BJ (cell line): ENCODE measurements around the gene C12orf42. TPM values are rescaled to one million over a fixed set of nuclear protein-coding genes. Genes with fewer than 3 reads are reported as not detected.

ENCODE experiments used
- CTCF ChIA-PET: fragments of 350-600 bp; formaldehyde crosslinking; extraction: SDS; loops from one replicate; lab custom pipeline; 2021; ENCODE audit warnings: antibody characterized with exemption, inconsistent platforms; lab: Yijun Ruan, JAX
- POLR2A ChIA-PET: fragments of 300-600 bp; sonication (Branson Sonifier 250); formaldehyde crosslinking; extraction: SDS; loops from one replicate; lab custom pipeline; 2021; ENCODE audit warnings: antibody characterized with exemption; lab: Charles Lee
- DNase-seq: peaks from one replicate; pipeline ENCODE4 v3.0.0-alpha.2; 2011; ENCODE audit warnings: low read depth
- H3K27me3 ChIP-seq: 2 replicates; pipeline ENCODE4 v1.6.0; 2011; ENCODE audit warnings: low read length; ENCODE audit not compliant: control insufficient read depth, insufficient read depth
- H3K36me3 ChIP-seq: 2 replicates; pipeline ENCODE4 v1.5.1; 2011; ENCODE audit warnings: low read length; ENCODE audit not compliant: control insufficient read depth, insufficient read depth
- H3K4me3 ChIP-seq: 2 replicates; pipeline ENCODE4 v1.5.1; 2011; ENCODE audit warnings: low read depth, mild to moderate bottlenecking, control low read depth, low read length
- polyA plus RNA-seq: library from polyadenylated mRNA; depleted of rRNA; stranded (reverse); fragments of >200 nt; gene quantifications from 2 replicates; pipeline ENCODE4 v1.2.3, GENCODE V29; 2011
- TF ChIP-seq, protein P1 (sequence below): IDR thresholded peaks from 2 replicates; pipeline ENCODE4 v1.5.1; 2011; ENCODE audit warnings: low read depth, mild to moderate bottlenecking, control low read depth, inconsistent platforms, low read length, moderate library complexity; ENCODE audit not compliant: insufficient read depth

The C12orf42 gene
- polyA plus RNA-seq, 1 experiment, result not detected

DNA sequence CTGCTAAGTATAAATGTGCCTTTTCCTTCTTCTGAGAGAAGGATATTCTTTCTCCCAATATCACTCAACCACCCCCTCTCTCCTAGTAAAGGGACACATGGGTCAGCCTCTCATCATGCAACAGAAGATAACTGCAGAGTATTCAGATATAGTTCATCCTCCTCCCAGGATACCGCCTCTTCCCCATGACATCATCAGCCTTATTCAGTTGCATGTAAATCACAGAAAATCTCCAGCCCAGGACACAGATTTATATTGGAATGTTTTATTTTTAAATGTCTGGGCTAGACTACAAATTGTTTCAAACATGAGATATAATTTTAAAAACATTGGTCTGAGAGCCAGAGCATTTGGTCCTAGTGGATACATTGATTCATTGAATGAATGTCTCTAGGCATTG lies 178.5 kb downstream of the C12orf42 start:
- ChIA-PET POLR2A (no interaction called here), CTCF (no interaction called here)
- Histone ChIP-seq H3K4me3 (no peak overlapping the region), H3K27me3 (no peaks in the 10 kb centered on the region), H3K36me3 (no peaks in the 10 kb centered on the region)
- DNase-seq, result no peak
- TF ChIP-seq, protein P1, sequence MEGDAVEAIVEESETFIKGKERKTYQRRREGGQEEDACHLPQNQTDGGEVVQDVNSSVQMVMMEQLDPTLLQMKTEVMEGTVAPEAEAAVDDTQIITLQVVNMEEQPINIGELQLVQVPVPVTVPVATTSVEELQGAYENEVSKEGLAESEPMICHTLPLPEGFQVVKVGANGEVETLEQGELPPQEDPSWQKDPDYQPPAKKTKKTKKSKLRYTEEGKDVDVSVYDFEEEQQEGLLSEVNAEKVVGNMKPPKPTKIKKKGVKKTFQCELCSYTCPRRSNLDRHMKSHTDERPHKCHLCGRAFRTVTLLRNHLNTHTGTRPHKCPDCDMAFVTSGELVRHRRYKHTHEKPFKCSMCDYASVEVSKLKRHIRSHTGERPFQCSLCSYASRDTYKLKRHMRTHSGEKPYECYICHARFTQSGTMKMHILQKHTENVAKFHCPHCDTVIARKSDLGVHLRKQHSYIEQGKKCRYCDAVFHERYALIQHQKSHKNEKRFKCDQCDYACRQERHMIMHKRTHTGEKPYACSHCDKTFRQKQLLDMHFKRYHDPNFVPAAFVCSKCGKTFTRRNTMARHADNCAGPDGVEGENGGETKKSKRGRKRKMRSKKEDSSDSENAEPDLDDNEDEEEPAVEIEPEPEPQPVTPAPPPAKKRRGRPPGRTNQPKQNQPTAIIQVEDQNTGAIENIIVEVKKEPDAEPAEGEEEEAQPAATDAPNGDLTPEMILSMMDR, result no peak

DNA sequence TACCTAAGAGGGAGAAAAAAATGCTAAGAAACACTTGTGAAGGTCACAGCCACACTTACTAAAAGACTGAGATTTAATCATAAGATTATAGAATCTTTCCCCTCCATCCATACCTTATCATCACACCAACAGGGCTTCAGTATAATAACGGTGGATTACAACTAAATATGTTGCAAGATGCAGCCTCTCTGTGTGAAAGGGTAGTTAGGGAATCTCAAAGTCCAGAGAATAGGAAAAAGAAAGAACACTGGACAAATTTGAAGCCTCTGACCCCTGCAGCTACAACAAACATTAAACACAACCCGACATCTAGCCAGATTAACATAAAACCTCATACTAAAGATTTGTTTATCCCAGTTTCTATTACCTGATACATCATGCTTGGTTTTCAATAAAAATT lies 181.0 kb downstream of the C12orf42 start:
- Histone ChIP-seq H3K27me3 (no peaks in the 10 kb centered on the region), H3K36me3 (no peaks in the 10 kb centered on the region), H3K4me3 (no peak overlapping the region)
- no peak for DNase-seq
- POLR2A ChIA-PET, result no interaction called here
- CTCF ChIA-PET, result no interaction called here
- TF ChIP-seq, protein P1, result no peak

DNA sequence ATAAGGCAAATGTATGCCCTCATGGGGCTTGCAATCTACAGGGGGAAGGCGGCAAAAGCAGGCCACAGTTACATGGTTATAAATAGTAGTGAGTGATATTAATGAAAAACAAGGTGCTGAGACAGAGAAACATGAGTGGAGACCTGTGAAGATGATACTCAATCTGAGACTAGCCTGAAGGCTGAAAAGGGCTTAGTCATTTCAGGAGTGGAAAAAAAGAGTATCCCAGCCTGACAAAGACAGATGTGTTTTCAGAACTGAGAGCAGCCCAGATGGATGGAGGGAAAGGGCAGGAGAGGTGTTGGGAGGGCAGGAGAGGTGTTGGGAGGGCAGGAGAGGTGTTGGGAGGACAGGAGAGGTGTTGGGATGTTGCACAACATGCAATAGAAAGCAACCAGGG lies 181.9 kb downstream of the C12orf42 start:
- Histone ChIP-seq H3K27me3 (no peaks in the 10 kb centered on the region), H3K36me3 (no peaks in the 10 kb centered on the region), H3K4me3 (no peak overlapping the region)
- ChIA-PET CTCF (no interaction called here), POLR2A (no interaction called here)
- no peak for DNase-seq
- TF ChIP-seq, protein P1, result no peak

DNA sequence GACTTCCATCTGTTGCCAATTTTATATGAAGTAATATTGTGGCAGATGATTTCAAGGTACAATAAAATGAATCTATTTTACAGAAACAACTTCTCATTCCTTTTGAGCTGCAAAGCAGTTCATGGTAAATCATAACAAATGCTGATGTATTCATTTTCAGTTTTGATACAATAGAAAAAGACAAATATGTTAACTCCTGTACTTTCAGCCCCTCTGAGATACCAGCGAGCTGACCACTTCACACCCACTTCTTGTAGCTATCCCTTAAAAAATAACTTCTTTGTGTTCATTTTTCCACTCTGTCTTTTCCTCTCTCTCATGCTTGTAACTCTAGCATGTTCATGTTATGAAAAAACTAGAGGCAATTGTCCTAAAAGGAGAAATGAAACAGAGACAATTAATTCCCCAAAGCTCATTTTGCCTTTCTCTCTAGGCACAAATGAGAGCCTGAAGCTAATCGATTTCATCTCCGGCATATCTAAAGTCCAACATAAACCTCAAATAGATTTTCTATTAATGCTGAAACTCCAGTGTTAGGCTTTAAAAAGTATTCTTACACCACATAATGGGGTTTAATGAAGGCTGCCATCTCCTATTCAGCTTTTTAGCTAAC lies 182.9 kb downstream of the C12orf42 start:
- no peaks in the 10 kb centered on the region for H3K27me3 ChIP-seq
- TF ChIP-seq, protein P1, result no peak
- ChIA-PET CTCF (no interaction called here), POLR2A (no interaction called here)
- no peak overlapping the region for H3K4me3 ChIP-seq
- no peaks in the 10 kb centered on the region for H3K36me3 ChIP-seq
- DNase-seq, result no peak

DNA sequence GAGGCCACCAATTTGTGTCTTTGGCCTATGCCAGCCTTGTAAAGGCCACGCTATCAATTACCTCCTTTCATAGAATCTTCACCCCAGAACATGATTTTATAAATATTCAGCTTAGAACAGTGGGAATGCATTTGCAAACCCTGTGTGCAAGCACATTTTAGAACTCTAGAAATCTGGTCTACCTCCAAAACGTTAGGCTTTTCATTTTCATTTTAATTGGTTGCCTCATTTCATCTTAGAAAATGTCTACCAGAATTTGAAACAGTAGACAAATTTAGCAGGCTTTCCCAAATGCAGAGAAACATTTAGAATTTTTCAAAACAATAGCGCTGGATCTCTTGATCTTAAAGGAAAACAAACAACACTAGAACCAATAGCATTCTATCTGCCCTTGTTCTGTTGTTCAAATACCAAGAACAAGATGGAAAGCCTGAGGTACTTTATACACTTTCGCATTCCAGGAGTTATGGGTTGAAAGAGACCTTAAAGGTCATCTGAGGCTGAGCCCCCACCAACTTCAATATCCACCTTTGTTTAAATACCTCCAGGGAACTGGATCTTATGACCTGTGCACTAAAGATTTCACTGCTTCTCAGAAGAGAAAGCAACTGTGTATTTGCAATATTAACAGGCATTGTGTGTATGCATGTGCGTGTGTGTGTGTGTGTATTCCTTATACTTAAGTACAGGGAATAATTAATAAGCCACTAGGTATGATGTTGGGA lies 185.1 kb downstream of the C12orf42 start:
- Histone ChIP-seq H3K36me3 (no peaks in the 10 kb centered on the region), H3K27me3 (no peaks in the 10 kb centered on the region), H3K4me3 (no peak overlapping the region)
- ChIA-PET CTCF (no interaction called here), POLR2A (no interaction called here)
- TF ChIP-seq, protein P1, result no peak
- no peak for DNase-seq
